Measurements from ENCODE around the gene SUN5.
"Not testable (repeated sequence)": the region's sequence is repeated elsewhere in the genome, so short reads cannot be mapped to it uniquely, and the experiment has no call there.

GRCh38 chr20:32962646-32963045 lies 41.6 kb downstream of the SUN5 start:
- TF ChIP-seq CTCF (IDR thresholded peaks at IDR 0.05; ENCODE audit: low read depth, low read length, missing input control); MAX (IDR thresholded peaks at IDR 0.05); SP1 (IDR thresholded peaks at IDR 0.05); ATF3 (IDR thresholded peaks at IDR 0.05); YY1 (IDR thresholded peaks at IDR 0.05); REST (IDR thresholded peaks at IDR 0.05); JUND (IDR thresholded peaks at IDR 0.05); TAF1 (conservative IDR thresholded peaks at IDR 0.05); GABPA (IDR thresholded peaks at IDR 0.05 in 1 of 2, conservative IDR thresholded peaks at IDR 0.05 in 1 of 2); RXRA (IDR thresholded peaks at IDR 0.05); FOXA1 (IDR thresholded peaks at IDR 0.05); RAD21 (IDR thresholded peaks at IDR 0.05); ZBTB33 (IDR thresholded peaks at IDR 0.05): not testable (repeated sequence)
